Tibial artery (tissue), 4 donors: ENCODE measurements around the gene ATP5F1D.

Source experiments
- DNase-seq, 2 donors: peaks; one replicate each; pipeline ENCODE4 v3.0.0-alpha.2; 2019
- H3K27ac ChIP-seq, 2 donors: fragments of 200-600 bp; sonication (generic) in 1 of 2; 1 replicate in 1 of 2; 2 replicates in 1 of 2; pipeline ENCODE4 v1.5.1; 2018 to 2019; ENCODE audit warnings: mild to moderate bottlenecking in 1 of 2
- H3K27me3 ChIP-seq, 2 donors: fragments of 200-600 bp; sonication (generic) in 1 of 2; one replicate each; pipeline versions ENCODE4 v1.5.1 to v1.6.0; 2016 to 2019
- H3K36me3 ChIP-seq, 3 donors: fragments of 200-600 bp; sonication (generic) in 2 of 3; one replicate each; pipeline ENCODE4 v1.5.1; 2016 to 2019; ENCODE audit warnings: mild to moderate bottlenecking in 2 of 3
- H3K4me1 ChIP-seq, 4 donors: fragments of 200-600 bp; sonication (generic) in 2 of 4; 1 replicate in 3 of 4; 2 replicates in 1 of 4; pipeline ENCODE4 v1.5.1; 2016 to 2019
- H3K4me3 ChIP-seq, 2 donors: fragments of 200-600 bp; sonication (generic) in 1 of 2; 1 replicate in 1 of 2; 2 replicates in 1 of 2; pipeline ENCODE4 v1.5.1; 2018 to 2019; ENCODE audit warnings: mild to moderate bottlenecking in 2 of 2
- H3K9me3 ChIP-seq, 3 donors: fragments of 200-600 bp; sonication (generic) in 1 of 3; one replicate each; pipeline ENCODE4 v1.5.1; 2016 to 2019
- intact Hi-C: fragments of 100-400 bp; cut with DNase I; formaldehyde crosslinking; loops from one replicate; pipeline ENCODE4 v1.15.0; 2023; ENCODE audit warnings: low total_unique reads
- TF ChIP-seq, protein P1 (sequence below), 2 experiments: fragments of 200-600 bp in 1 of 2; fragments of 450-650 bp in 1 of 2; IDR thresholded peaks; one replicate each; pipeline ENCODE4 v1.5.1; 2017 to 2019; ENCODE audit warnings: antibody characterized with exemption in 2 of 2, mild to moderate bottlenecking in 1 of 2, moderate library complexity in 1 of 2

The ATP5F1D gene

DNA sequence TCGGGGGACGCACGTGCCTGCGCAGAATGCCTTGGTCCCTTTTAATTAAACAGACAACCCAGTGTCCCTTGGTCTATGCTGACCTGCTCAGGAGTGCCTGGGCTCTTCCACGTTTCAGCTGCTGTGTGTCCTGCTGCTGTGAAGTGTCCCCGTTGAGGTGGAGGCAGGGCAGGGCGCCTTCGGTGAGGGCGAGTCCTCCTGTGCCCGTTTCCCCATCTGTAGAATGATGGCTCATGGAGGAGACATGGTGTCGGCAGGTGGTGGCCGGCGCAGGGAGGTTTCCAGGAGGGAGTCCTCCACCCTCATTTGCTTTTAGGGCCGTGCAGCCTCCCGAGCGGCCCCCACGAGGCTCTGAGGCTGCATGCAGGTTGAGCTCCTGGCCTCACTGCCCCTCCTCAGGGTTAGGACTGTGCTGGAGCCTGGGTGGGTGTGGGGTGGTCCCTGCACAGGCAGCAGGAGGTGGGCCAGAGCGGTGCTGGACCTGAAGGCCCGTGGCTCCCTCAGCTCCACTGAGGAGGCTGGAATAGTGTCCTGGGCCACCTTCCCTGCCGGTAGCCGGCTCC, 27.2 kb upstream of the ATP5F1D start:
- H3K27ac ChIP-seq, result peak overlapping the region; percentile 91 to 94
- H3K4me3 ChIP-seq, result peak overlapping the region; percentile 10 to 25
- H3K9me3 ChIP-seq, result no peaks in the 10 kb centered on the region
- peaks cover 9 to 91% (median 82%) of the 10 kb centered on the region in 4 donors for H3K4me1 ChIP-seq
- peaks cover 0 to 7% (median 0%) of the 10 kb centered on the region in 3 donors for H3K36me3 ChIP-seq
- intact Hi-C loops, result no loop called here
- DNase-seq, result no peak
- TF ChIP-seq, protein P1, sequence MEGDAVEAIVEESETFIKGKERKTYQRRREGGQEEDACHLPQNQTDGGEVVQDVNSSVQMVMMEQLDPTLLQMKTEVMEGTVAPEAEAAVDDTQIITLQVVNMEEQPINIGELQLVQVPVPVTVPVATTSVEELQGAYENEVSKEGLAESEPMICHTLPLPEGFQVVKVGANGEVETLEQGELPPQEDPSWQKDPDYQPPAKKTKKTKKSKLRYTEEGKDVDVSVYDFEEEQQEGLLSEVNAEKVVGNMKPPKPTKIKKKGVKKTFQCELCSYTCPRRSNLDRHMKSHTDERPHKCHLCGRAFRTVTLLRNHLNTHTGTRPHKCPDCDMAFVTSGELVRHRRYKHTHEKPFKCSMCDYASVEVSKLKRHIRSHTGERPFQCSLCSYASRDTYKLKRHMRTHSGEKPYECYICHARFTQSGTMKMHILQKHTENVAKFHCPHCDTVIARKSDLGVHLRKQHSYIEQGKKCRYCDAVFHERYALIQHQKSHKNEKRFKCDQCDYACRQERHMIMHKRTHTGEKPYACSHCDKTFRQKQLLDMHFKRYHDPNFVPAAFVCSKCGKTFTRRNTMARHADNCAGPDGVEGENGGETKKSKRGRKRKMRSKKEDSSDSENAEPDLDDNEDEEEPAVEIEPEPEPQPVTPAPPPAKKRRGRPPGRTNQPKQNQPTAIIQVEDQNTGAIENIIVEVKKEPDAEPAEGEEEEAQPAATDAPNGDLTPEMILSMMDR (IDR thresholded peaks at IDR 0.05), result no peak
- no peaks in the 10 kb centered on the region for H3K27me3 ChIP-seq

DNA sequence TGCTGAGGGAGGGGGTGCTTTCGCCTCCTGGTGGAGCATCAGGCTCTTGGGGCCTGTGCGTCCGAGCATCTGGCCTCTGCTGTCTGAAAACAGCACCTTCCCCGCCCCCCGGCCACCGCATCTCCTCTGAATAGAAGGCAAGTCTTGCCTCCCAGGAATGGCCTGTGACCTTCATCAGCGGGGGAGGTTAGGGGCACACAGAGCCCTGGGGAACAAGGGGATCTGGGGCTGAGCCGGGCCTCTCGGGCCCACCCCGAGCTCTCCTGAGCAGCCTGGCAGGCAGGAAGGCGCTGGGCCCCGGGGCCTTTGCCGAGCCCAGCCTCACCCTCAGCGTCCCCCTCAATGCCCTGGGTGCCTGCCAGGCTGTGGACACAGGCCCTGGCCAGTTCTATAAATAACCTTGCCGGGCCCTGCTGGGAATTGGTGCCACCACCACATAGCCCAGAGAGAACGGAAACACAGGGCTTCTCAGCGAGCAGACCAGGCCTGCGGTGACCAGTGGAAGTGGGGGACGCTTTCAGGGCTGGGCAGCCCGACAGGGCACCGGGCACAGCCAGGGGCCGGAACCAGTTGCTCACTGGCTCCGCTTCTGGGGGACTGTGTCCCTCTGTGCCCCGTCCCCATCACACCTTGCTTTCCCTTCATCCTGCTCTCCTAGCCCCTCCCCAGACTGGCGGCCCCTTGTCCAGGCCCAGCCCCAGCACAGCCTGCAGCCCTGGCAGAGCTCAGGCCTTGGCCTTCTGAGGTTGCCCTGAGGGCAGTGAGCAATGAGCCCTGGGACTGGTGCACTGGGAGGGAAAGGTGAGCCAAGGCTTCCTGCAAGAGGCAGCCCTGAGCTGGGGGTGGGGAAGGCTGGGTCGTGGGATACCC, 26.5 kb upstream of the ATP5F1D start:
- peaks cover 9 to 91% (median 80%) of the 10 kb centered on the region in 4 donors for H3K4me1 ChIP-seq
- no peaks in the 10 kb centered on the region for H3K9me3 ChIP-seq
- no peaks in the 10 kb centered on the region for H3K27me3 ChIP-seq
- H3K4me3 ChIP-seq, result peak overlapping the region; percentile 10 to 25
- H3K36me3 ChIP-seq, result peaks cover 0 to 6% (median 4%) of the 10 kb centered on the region in 3 donors
- intact Hi-C loops, result no loop called here
- TF ChIP-seq, protein P1 (IDR thresholded peaks at IDR 0.05), result peak in 1 of 2 experiments; percentile 3
- H3K27ac ChIP-seq, result peak overlapping the region; percentile 91 to 94
- peak; percentile 78 to 95 for DNase-seq

DNA sequence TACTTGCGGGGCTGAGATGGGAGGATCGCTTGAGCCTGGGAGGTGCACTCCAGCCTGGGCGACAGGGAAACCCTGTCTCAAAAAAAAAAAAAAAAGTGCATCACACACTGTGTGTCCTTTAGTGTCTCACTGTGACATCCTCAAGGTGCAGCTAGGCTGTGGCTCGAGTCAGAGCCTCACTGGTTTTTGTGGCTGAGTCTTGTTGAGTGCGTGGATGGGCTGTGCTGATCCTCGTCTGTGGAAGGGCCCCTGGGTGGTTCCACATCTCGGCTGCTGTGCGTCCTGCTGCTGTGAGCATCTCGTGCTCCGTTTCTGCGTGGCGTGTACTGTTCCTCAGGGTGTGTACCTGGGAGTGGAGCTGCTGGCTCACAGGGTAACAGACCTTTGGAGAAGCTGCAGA, 24.8 kb upstream of the ATP5F1D start:
- intact Hi-C loops, result no loop called here
- H3K4me1 ChIP-seq, result peaks cover 9 to 89% (median 79%) of the 10 kb centered on the region in 4 donors
- DNase-seq, result no peak
- H3K4me3 ChIP-seq, result no peak overlapping the region
- TF ChIP-seq, protein P1 (IDR thresholded peaks at IDR 0.05), result no peak
- H3K36me3 ChIP-seq, result peaks cover 7 to 21% (median 20%) of the 10 kb centered on the region in 3 donors
- H3K27ac ChIP-seq, result peak overlapping the region; percentile 91 to 94
- no peaks in the 10 kb centered on the region for H3K27me3 ChIP-seq
- H3K9me3 ChIP-seq, result no peaks in the 10 kb centered on the region

DNA sequence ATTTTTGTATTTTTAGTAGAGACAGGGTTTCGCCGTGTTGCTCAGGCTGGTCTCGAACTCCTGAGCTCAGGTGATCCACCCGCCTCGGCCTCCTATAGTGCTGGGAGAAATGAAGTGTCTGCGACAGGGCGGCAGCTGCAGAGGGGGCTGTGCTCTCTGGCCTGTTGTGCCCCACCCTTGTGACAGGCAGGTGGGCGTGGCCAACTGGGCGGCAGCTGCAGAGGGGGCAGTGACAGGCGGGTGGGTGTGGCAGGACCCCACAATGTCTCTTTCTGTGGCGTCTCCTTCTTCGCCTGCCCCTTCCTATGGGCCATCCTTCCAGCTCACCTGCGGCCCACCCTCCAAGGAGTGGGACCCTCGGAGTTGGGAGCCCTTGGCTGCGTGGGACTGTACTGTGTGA, 24.2 kb upstream of the ATP5F1D start:
- Histone ChIP-seq H3K27ac (peak overlapping the region; percentile 91 to 94), H3K4me3 (no peak overlapping the region), H3K36me3 (peaks cover 12 to 27% (median 20%) of the 10 kb centered on the region in 3 donors), H3K4me1 (peaks cover 9 to 93% (median 79%) of the 10 kb centered on the region in 4 donors), H3K27me3 (no peaks in the 10 kb centered on the region), H3K9me3 (no peaks in the 10 kb centered on the region)
- intact Hi-C loops, result no loop called here
- DNase-seq, result no peak
- TF ChIP-seq, protein P1 (IDR thresholded peaks at IDR 0.05), result no peak

DNA sequence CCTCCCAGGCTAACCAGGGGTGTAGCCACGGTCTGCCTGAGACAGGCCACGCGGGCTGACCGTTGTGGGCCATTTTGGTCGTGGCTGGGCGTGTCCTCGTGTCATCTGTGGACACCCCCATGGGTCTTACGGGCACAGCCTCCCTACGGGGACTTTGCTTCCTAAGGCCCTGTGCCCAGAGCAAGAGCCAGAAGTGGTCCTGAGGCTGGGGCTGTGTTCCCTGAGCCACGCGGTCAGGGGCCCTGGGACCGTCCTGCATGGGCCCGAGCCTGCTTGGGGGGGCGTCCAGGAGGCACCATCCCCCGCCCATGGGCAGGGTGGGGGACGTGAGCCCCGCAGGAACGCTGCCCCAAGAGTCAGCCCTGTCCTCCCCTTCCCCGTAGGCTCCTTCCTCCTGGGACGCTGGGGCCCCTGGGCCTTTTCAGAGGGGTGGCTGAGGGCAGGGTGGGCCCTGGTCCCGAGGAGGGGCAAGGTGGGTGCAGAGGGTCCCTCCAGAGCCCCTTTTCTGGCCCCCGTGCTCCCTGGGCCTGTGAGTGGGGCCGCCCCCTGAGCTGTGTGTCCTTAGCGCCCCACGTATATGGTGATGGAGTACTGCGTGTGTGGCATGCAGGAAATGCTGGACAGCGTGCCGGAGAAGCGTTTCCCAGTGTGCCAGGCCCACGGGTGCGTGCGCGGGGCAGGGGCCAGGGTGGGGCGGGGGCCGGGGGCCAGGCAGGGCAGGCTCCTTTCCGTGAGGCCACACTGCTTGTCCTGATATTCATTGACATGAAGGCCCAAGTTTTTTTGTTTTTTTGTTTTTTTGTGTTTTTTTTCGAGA, 22.6 kb upstream of the ATP5F1D start:
- Histone ChIP-seq H3K27me3 (no peaks in the 10 kb centered on the region), H3K27ac (peak overlapping the region; percentile 91 to 94), H3K4me1 (peaks cover 9 to 89% (median 74%) of the 10 kb centered on the region in 4 donors), H3K36me3 (peaks cover 28 to 43% (median 36%) of the 10 kb centered on the region in 3 donors), H3K9me3 (no peaks in the 10 kb centered on the region), H3K4me3 (no peak overlapping the region)
- intact Hi-C loops, result no loop called here
- TF ChIP-seq, protein P1 (IDR thresholded peaks at IDR 0.05), result no peak
- DNase-seq, result no peak
